ENCODE measurements around the gene DDR2. TPM values are rescaled to one million over a fixed set of nuclear protein-coding genes. Genes with fewer than 3 reads are reported as not detected.

The DDR2 gene
- total and polyA plus RNA-seq, 2 experiments from 2014 or later = 94.7 to 196 TPM

- 22 to 24% methylated on average over 2 of the region's 2 CpGs for WGBS, 2 experiments (ENCODE audit: low coverage in 1 of 2, low lambda C conversion rate in 2 of 2, missing lambda C conversion rate in 2 of 2)
- Histone ChIP-seq H4K20me1 (ENCODE audit: insufficient read depth) (no peaks in the 10 kb centered on the region; the same call in 1 of the 2 replicates), H3K4me2 (ENCODE audit: unreplicated experiment) (no peak overlapping the region)
These were observed 48.8 kb downstream of the DDR2 start for GRCh38 chr1:162681122-162681436.

GRCh38 chr1:162682013-162682419, 49.8 kb downstream of the DDR2 start:
- Histone ChIP-seq H3K79me2 (ENCODE audit: insufficient read depth) (peaks cover 100% of the 10 kb centered on the region), H3K4me3 (no peak overlapping the region), H3K9ac (no peak overlapping the region), H3K27ac (peak overlapping the region; percentile 52), H4K20me1 (ENCODE audit: insufficient read depth) (no peaks in the 10 kb centered on the region; the same call in 1 of the 2 replicates), H3K9me2 (ENCODE audit: insufficient read depth) (no peaks in the 10 kb centered on the region), H3K27me3 (replicated peaks; ENCODE audit: insufficient read depth) (no peaks in the 10 kb centered on the region), H3K4me1 (ENCODE audit: insufficient read depth) (peaks cover 51% of the 10 kb centered on the region), H3K4me2 (ENCODE audit: unreplicated experiment) (no peak overlapping the region), H2AFZ (no peak overlapping the region), H3F3A (ENCODE audit: insufficient read depth) (peaks cover 71% of the 10 kb centered on the region), H3K36me3 (ENCODE audit: low read depth) (0 out of 2 replicates have a peak, but pooled peaks cover 5% of the 10 kb centered on the region), H3K9me3 (ENCODE audit: low read depth) (no peaks in the 10 kb centered on the region)
- DNase-seq = no peak
- in situ Hi-C loops (cut with MboI) = no loop called here
- WGBS, 2 experiments (ENCODE audit: low coverage in 1 of 2, low lambda C conversion rate in 2 of 2, missing lambda C conversion rate in 2 of 2) = 100% methylated on average over 1 of the region's 1 CpG
- no peak for TF ChIP-seq EZH2 (IDR thresholded peaks at IDR 0.05; ENCODE audit: insufficient read depth, poor library complexity, severe bottlenecking)
- TF ChIP-seq EZH2phosphoT487 (IDR thresholded peaks at IDR 0.05; ENCODE audit: insufficient read depth, low read depth) = no peak

More at GRCh38 chr1:162681122-162681436, 48.8 kb downstream of the DDR2 start:
- Histone ChIP-seq H2AFZ (no peak overlapping the region), H3K9me2 (ENCODE audit: insufficient read depth) (no peaks in the 10 kb centered on the region), H3K36me3 (ENCODE audit: low read depth) (0 out of 2 replicates have a peak, but pooled peaks cover 5% of the 10 kb centered on the region), H3K27me3 (replicated peaks; ENCODE audit: insufficient read depth) (no peaks in the 10 kb centered on the region), H3F3A (ENCODE audit: insufficient read depth) (peaks cover 80% of the 10 kb centered on the region), H3K79me2 (ENCODE audit: insufficient read depth) (peaks cover 99% of the 10 kb centered on the region), H3K9me3 (ENCODE audit: low read depth) (no peaks in the 10 kb centered on the region), H3K4me1 (ENCODE audit: insufficient read depth) (peaks cover 61% of the 10 kb centered on the region), H3K9ac (no peak overlapping the region), H3K27ac (peak overlapping the region; percentile 52), H3K4me3 (no peak overlapping the region)
- no peak for TF ChIP-seq EZH2 (IDR thresholded peaks at IDR 0.05; ENCODE audit: insufficient read depth, poor library complexity, severe bottlenecking)
- no peak for TF ChIP-seq EZH2phosphoT487 (IDR thresholded peaks at IDR 0.05; ENCODE audit: insufficient read depth, low read depth)
- in situ Hi-C loops (cut with MboI) = no loop called here
- DNase-seq = no peak

- H3K4me3 ChIP-seq = no peak overlapping the region
- no peaks in the 10 kb centered on the region for H3K9me2 ChIP-seq (ENCODE audit: insufficient read depth)
- no peaks in the 10 kb centered on the region for H3K27me3 ChIP-seq (replicated peaks; ENCODE audit: insufficient read depth)
- H3K9ac ChIP-seq = no peak overlapping the region
- 72 to 78% methylated on average over 6 of the region's 6 CpGs for WGBS, 2 experiments (ENCODE audit: low coverage in 1 of 2, low lambda C conversion rate in 2 of 2, missing lambda C conversion rate in 2 of 2)
- peaks cover 58% of the 10 kb centered on the region for H3K4me1 ChIP-seq (ENCODE audit: insufficient read depth)
- in situ Hi-C loops (cut with MboI) = no loop called here
- H4K20me1 ChIP-seq (ENCODE audit: insufficient read depth) = 0 out of 2 replicates have a peak, but pooled peaks cover 4% of the 10 kb centered on the region
- no peaks in the 10 kb centered on the region for H3K9me3 ChIP-seq (ENCODE audit: low read depth)
- H3K27ac ChIP-seq = 0 out of 2 replicates have a peak overlapping the region, but pooled peaks have one; percentile 11
- peaks cover 66% of the 10 kb centered on the region for H3F3A ChIP-seq (ENCODE audit: insufficient read depth)
- H3K79me2 ChIP-seq (ENCODE audit: insufficient read depth) = peaks cover 87% of the 10 kb centered on the region
- H3K4me2 ChIP-seq (ENCODE audit: unreplicated experiment) = no peak overlapping the region
- TF ChIP-seq EZH2phosphoT487 (IDR thresholded peaks at IDR 0.05; ENCODE audit: insufficient read depth, low read depth) (no peak), EZH2 (IDR thresholded peaks at IDR 0.05; ENCODE audit: insufficient read depth, poor library complexity, severe bottlenecking) (no peak)
- DNase-seq = peak; percentile 59
- H2AFZ ChIP-seq = no peak overlapping the region
- 0 out of 2 replicates have a peak, but pooled peaks cover 5% of the 10 kb centered on the region for H3K36me3 ChIP-seq (ENCODE audit: low read depth)
These were observed 55.6 kb downstream of the DDR2 start for GRCh38 chr1:162687870-162688269.

- H3K9me3 ChIP-seq (ENCODE audit: low read depth) = no peaks in the 10 kb centered on the region
- DNase-seq = no peak
- peaks cover 87% of the 10 kb centered on the region for H3K79me2 ChIP-seq (ENCODE audit: insufficient read depth)
- 0 out of 2 replicates have a peak, but pooled peaks cover 4% of the 10 kb centered on the region for H4K20me1 ChIP-seq (ENCODE audit: insufficient read depth)
- H3K9me2 ChIP-seq (ENCODE audit: insufficient read depth) = no peaks in the 10 kb centered on the region
- WGBS, 2 experiments (ENCODE audit: low coverage in 1 of 2, low lambda C conversion rate in 2 of 2, missing lambda C conversion rate in 2 of 2) = 66 to 72% methylated on average over 4 of the region's 4 CpGs
- no peak for TF ChIP-seq EZH2 (IDR thresholded peaks at IDR 0.05; ENCODE audit: insufficient read depth, poor library complexity, severe bottlenecking)
- no peak for TF ChIP-seq EZH2phosphoT487 (IDR thresholded peaks at IDR 0.05; ENCODE audit: insufficient read depth, low read depth)
- in situ Hi-C loops (cut with MboI) = no loop called here
- H3K27me3 ChIP-seq (replicated peaks; ENCODE audit: insufficient read depth) = no peaks in the 10 kb centered on the region
- peaks cover 65% of the 10 kb centered on the region for H3K4me1 ChIP-seq (ENCODE audit: insufficient read depth)
- H3K9ac ChIP-seq = no peak overlapping the region
- H3K4me2 ChIP-seq (ENCODE audit: unreplicated experiment) = no peak overlapping the region
- H3K4me3 ChIP-seq = no peak overlapping the region
- H3K27ac ChIP-seq = 0 out of 2 replicates have a peak overlapping the region, but pooled peaks have one; percentile 1
- 0 out of 2 replicates have a peak, but pooled peaks cover 5% of the 10 kb centered on the region for H3K36me3 ChIP-seq (ENCODE audit: low read depth)
- peaks cover 69% of the 10 kb centered on the region for H3F3A ChIP-seq (ENCODE audit: insufficient read depth)
- no peak overlapping the region for H2AFZ ChIP-seq
These were observed 56.3 kb downstream of the DDR2 start for GRCh38 chr1:162688521-162688920.
